H1 (cell line): ENCODE measurements around the gene PALD1. TPM values are rescaled to one million over a fixed set of nuclear protein-coding genes. Genes with fewer than 3 reads are reported as not detected.

Experiments used
- CTCF ChIA-PET: fragments of 300-600 bp; sonication (Branson Sonifier 250); formaldehyde crosslinking; loops from one replicate; lab custom pipeline; 2021; ENCODE audit not compliant: partially characterized antibody; lab: Charles Lee
- POLR2A ChIA-PET: fragments of 300-600 bp; sonication (Branson Sonifier 250); formaldehyde crosslinking; loops from one replicate; lab custom pipeline; 2021; ENCODE audit warnings: inconsistent platforms; ENCODE audit not compliant: partially characterized antibody; lab: Charles Lee
- DNase-seq, 2 experiments: peaks; one replicate each; pipeline versions ENCODE4 v3.0.0 to v3.0.0-alpha.2; 2010 to 2022; ENCODE audit warnings: low spot score in 2 of 2, low read depth in 1 of 2, mixed read lengths in 1 of 2
- FAIRE-seq: peaks from 2 replicates; lab custom pipeline; 2011; peaks lifted over from hg19 to GRCh38; lab: Jason Lieb, UNC
- H2AFZ ChIP-seq: 2 replicates; pipeline ENCODE4 v1.8.1; 2012; ENCODE audit warnings: low read length, inconsistent platforms
- H2AK5ac ChIP-seq: 2 replicates; pipeline ENCODE4 v1.6.1; 2013; ENCODE audit warnings: low read depth, low read length
- H2BK120ac ChIP-seq: replicated peaks from 2 replicates; pipeline ENCODE3; 2013; ENCODE audit warnings: low read depth, low read length, inconsistent platforms
- H2BK12ac ChIP-seq: 2 replicates; pipeline ENCODE4 v1.6.1; 2013; ENCODE audit warnings: low read depth, low read length
- H2BK15ac ChIP-seq: 2 replicates; pipeline ENCODE4 v1.6.1; 2013; ENCODE audit warnings: low read length
- H2BK20ac ChIP-seq: 2 replicates; pipeline ENCODE4 v1.6.1; 2013; ENCODE audit warnings: low read length
- H2BK5ac ChIP-seq: 2 replicates; pipeline ENCODE4 v1.6.1; 2013; ENCODE audit warnings: low read depth, low read length
- H3K14ac ChIP-seq: 2 replicates; pipeline ENCODE4 v1.6.1; 2013; ENCODE audit warnings: inconsistent platforms; ENCODE audit not compliant: insufficient read length
- H3K18ac ChIP-seq: 2 replicates; pipeline ENCODE4 v1.6.1; 2013; ENCODE audit warnings: low read length; ENCODE audit errors: extremely low read depth
- H3K23ac ChIP-seq: 2 replicates; pipeline ENCODE4 v1.6.1; 2013; ENCODE audit warnings: inconsistent platforms; ENCODE audit not compliant: insufficient read length
- H3K23me2 ChIP-seq: 2 replicates; pipeline ENCODE4 v1.6.1; 2013; ENCODE audit warnings: low read depth, low read length
- H3K27ac ChIP-seq: 2 replicates; pipeline ENCODE4 v1.6.1; 2011; ENCODE audit warnings: low read depth, low read length, inconsistent platforms
- H3K27me3 ChIP-seq, 4 experiments: replicated peaks in 1 of 4; 1 replicate in 1 of 4; 2 replicates in 3 of 4; pipeline versions ENCODE4 v1.6.1 to v1.8.1; 2011 to 2013; ENCODE audit warnings: low read length in 3 of 4, mild to moderate bottlenecking in 3 of 4, inconsistent platforms in 2 of 4, mixed read lengths in 2 of 4, moderate library complexity in 1 of 4; ENCODE audit not compliant: control insufficient read depth in 3 of 4, insufficient read depth in 3 of 4; ENCODE audit errors: extremely low read depth in 1 of 4
- H3K36me3 ChIP-seq, 4 experiments: 2 replicates each; pipeline versions ENCODE4 v1.6.1 to v1.8.1; 2011 to 2013; ENCODE audit warnings: mild to moderate bottlenecking in 4 of 4, low read length in 3 of 4, moderate library complexity in 2 of 4, control low read depth in 1 of 4, inconsistent platforms in 1 of 4; ENCODE audit not compliant: insufficient read depth in 4 of 4, control insufficient read depth in 2 of 4
- H3K4ac ChIP-seq: replicated peaks from 2 replicates; pipeline ENCODE3; 2013; ENCODE audit warnings: low read length, low read depth, mixed read lengths, inconsistent platforms; ENCODE audit not compliant: insufficient read length
- H3K4me1 ChIP-seq, 4 experiments: replicated peaks in 1 of 4; 1 replicate in 1 of 4; 2 replicates in 3 of 4; pipeline versions ENCODE4 v1.6.1 to v1.8.1; 2011 to 2013; ENCODE audit warnings: low read length in 3 of 4, inconsistent platforms in 2 of 4, mixed read lengths in 1 of 4; ENCODE audit not compliant: insufficient read depth in 4 of 4, control insufficient read depth in 3 of 4
- H3K4me2 ChIP-seq, 2 experiments: 2 replicates each; pipeline versions ENCODE4 v1.6.1 to v1.8.1; 2011 to 2013; ENCODE audit warnings: low read depth in 2 of 2, low read length in 2 of 2, control low read depth in 1 of 2, inconsistent platforms in 1 of 2, mild to moderate bottlenecking in 1 of 2; ENCODE audit not compliant: insufficient read depth in 1 of 2
- H3K4me3 ChIP-seq, 4 experiments: fragments of 200-600, 300-600 bp in 1 of 4; sonication (generic), shearing (Covaris generic), sonication (Bioruptor Twin) in 1 of 4; 2 replicates each; pipeline versions ENCODE4 v1.5.1 to v1.8.1; 2011 to 2016; ENCODE audit warnings: low read length in 4 of 4, low read depth in 3 of 4, control low read depth in 2 of 4, inconsistent platforms in 2 of 4, mild to moderate bottlenecking in 2 of 4, mixed read lengths in 1 of 4, moderate library complexity in 1 of 4; ENCODE audit not compliant: insufficient read depth in 2 of 4; ENCODE audit errors: extremely low read depth in 1 of 4
- H3K56ac ChIP-seq: replicated peaks from 2 replicates; pipeline ENCODE3; 2013; ENCODE audit warnings: low read depth, mild to moderate bottlenecking, mixed read lengths, low read length, inconsistent platforms; ENCODE audit not compliant: insufficient read length
- H3K79me1 ChIP-seq: 2 replicates; pipeline ENCODE4 v1.6.1; 2013; ENCODE audit warnings: low read depth, low read length, control low read depth
- H3K79me2 ChIP-seq, 2 experiments: 2 replicates each; pipeline versions ENCODE4 v1.6.1 to v1.8.1; 2012 to 2013; ENCODE audit warnings: low read length in 2 of 2, mild to moderate bottlenecking in 2 of 2, inconsistent platforms in 1 of 2; ENCODE audit not compliant: insufficient read depth in 2 of 2, control insufficient read depth in 1 of 2
- H3K9ac ChIP-seq, 4 experiments: replicated peaks in 1 of 4; 1 replicate in 1 of 4; 2 replicates in 3 of 4; pipeline versions ENCODE4 v1.6.1 to v1.8.1; 2011 to 2013; ENCODE audit warnings: low read depth in 3 of 4, low read length in 3 of 4, control low read depth in 2 of 4, mild to moderate bottlenecking in 2 of 4, moderate library complexity in 2 of 4, inconsistent platforms in 1 of 4; ENCODE audit errors: extremely low read depth in 1 of 4
- H3K9me3 ChIP-seq, 2 experiments: 2 replicates each; pipeline versions ENCODE4 v1.6.1 to v1.8.1; 2012 to 2013; ENCODE audit warnings: mild to moderate bottlenecking in 2 of 2, moderate library complexity in 2 of 2, control low read depth in 1 of 2, inconsistent platforms in 1 of 2, low read depth in 1 of 2, low read length in 1 of 2, mixed read lengths in 1 of 2; ENCODE audit not compliant: insufficient read depth in 2 of 2
- H4K20me1 ChIP-seq, 2 experiments: replicated peaks in 1 of 2; 2 replicates each; pipeline versions ENCODE3 to v1.8.1; 2011 to 2013; ENCODE audit warnings: inconsistent platforms in 2 of 2, low read length in 2 of 2, mild to moderate bottlenecking in 1 of 2; ENCODE audit not compliant: insufficient read depth in 2 of 2, control insufficient read depth in 1 of 2
- H4K5ac ChIP-seq: 2 replicates; pipeline ENCODE4 v1.6.1; 2013; ENCODE audit warnings: low read length, low read depth, mixed read lengths, inconsistent platforms; ENCODE audit not compliant: insufficient read length
- H4K8ac ChIP-seq: 2 replicates; pipeline ENCODE4 v1.8.0; 2013; ENCODE audit warnings: mild to moderate bottlenecking, moderate library complexity, low read length, inconsistent platforms; ENCODE audit not compliant: insufficient read depth; ENCODE audit errors: extremely low read depth
- H4K91ac ChIP-seq: replicated peaks from 2 replicates; pipeline ENCODE3; 2013; ENCODE audit warnings: low read length, mixed read lengths, inconsistent platforms; ENCODE audit not compliant: insufficient read length
- EGR1 ChIP-seq: IDR thresholded peaks from 2 replicates; pipeline ENCODE4 v1.6.1; 2011; ENCODE audit warnings: low read depth, low read length, borderline replicate concordance
- PHF8 ChIP-seq: fragments of 200-600 bp; sonication (generic); conservative IDR thresholded peaks from 2 replicates; pipeline ENCODE4 v1.7.1; 2012; ENCODE audit warnings: low read depth, mild to moderate bottlenecking, inconsistent platforms, low read length, moderate library complexity
- RNF2 ChIP-seq: fragments of 200-900, 300-1000 bp; sonication (generic); IDR thresholded peaks from 2 replicates; pipeline ENCODE4 v1.7.1; 2016; ENCODE audit warnings: borderline replicate concordance, low read depth, mild to moderate bottlenecking, antibody characterized with exemption, low read length; ENCODE audit not compliant: poor library complexity, severe bottlenecking; ENCODE audit errors: missing control alignments
- SP2 ChIP-seq: IDR thresholded peaks from 2 replicates; pipeline ENCODE4 v1.6.1; 2012; ENCODE audit warnings: mild to moderate bottlenecking, low read length, inconsistent platforms
- WGBS, 2 experiments: shearing (Covaris generic) in 1 of 2; methylation state at CpG; one replicate each; pipeline versions ENCODE4 v1.1.6 to v1.1.7; 2013 to 2015; ENCODE audit warnings: low lambda C conversion rate in 2 of 2, mixed read lengths in 2 of 2, inconsistent platforms in 1 of 2, low coverage in 1 of 2, missing lambda C conversion rate in 1 of 2; ENCODE audit not compliant: insufficient replicate concordance in 2 of 2, insufficient coverage in 1 of 2, insufficient read length in 1 of 2; ENCODE audit errors: extremely low coverage in 1 of 2, missing lambda C conversion rate in 1 of 2; 5-methylcytosine and 5-hydroxymethylcytosine counted together
- polyA plus RNA-seq, 7 experiments: library from polyadenylated mRNA; depleted of rRNA in 3 of 7; stranded (reverse) in 5 of 7; unstranded in 2 of 7; fragments of >200 nt in 5 of 7; fragments of 200-250 nt in 2 of 7; gene quantifications; 1 replicate in 5 of 7; 2 replicates in 1 of 7; 4 replicates in 1 of 7; pipeline versions ENCODE4 v1.2.1 to v1.2.3, GENCODE V29; 2011 to 2013; ENCODE audit warnings: missing spikeins in 2 of 7, mixed read lengths in 2 of 7
- total RNA-seq: library from RNA; stranded (reverse); fragmentation: NEBNext Ultra II Directional; extraction: Animal tissue kit (Norgen Biotek cat#: 25700); gene quantifications from 2 replicates; pipeline ENCODE4 v1.2.1, GENCODE V29; 2021

PALD1 gene
- total and polyA plus RNA-seq, 2 of the 8 experiments (the other 6 are each of a cell fraction or from before 2014, with no cell fraction given), result 13.3 to 32.8 TPM

- Histone ChIP-seq H2BK5ac (no peak overlapping the region), H3K14ac (no peak overlapping the region), H2BK120ac (no peak overlapping the region), H2BK12ac (peak overlapping the region; percentile 68; the same call in 1 of the 2 replicates), H4K20me1 (peaks cover 0 to 8% of the 10 kb centered on the region in 2 experiments), H3K4ac (no peak overlapping the region), H3K9me3 (no peaks in the 10 kb centered on the region), H2AK5ac (peak overlapping the region; percentile 7), H3K27ac (no peak overlapping the region), H4K8ac (no peak overlapping the region), H3K27me3 (no peaks in the 10 kb centered on the region), H3K23me2 (no peaks in the 10 kb centered on the region; the same call in 1 of the 2 replicates), H3K4me3 (no peak overlapping the region), H3K56ac (no peak overlapping the region), H2BK20ac (peak overlapping the region; percentile 80; the same call in 1 of the 2 replicates), H3K79me1 (peaks cover 3% of the 10 kb centered on the region), H2AFZ (no peak overlapping the region), H3K4me2 (no peak overlapping the region), H3K18ac (no peak overlapping the region; the same call in 1 of the 2 replicates), H3K36me3 (no peaks in the 10 kb centered on the region), H2BK15ac (peak overlapping the region; percentile 81), H4K5ac (no peak overlapping the region)
- 90% methylated on average over 4 of the region's 4 CpGs; no CpG with 5 or more reads in 1 of the 2 experiments for WGBS, 2 experiments
- POLR2A ChIA-PET, result interaction anchor here (1.2 to 1.7 kb wide), 4 partner anchors 7 to 135 kb away, joined by 3 to 6 read pairs (median 3); no protein-coding TSS in a partner anchor
- CTCF ChIA-PET, result interaction anchor here (0.7 to 2.3 kb wide), 15 partner anchors 9 to 985 kb away, joined by 3 to 14 read pairs (median 4); partner anchors contain the start of gene PALD1
- DNase-seq, result no peak
- no peak for TF ChIP-seq SP2
- no peak for TF ChIP-seq EGR1
- TF ChIP-seq RNF2, result no peak
- TF ChIP-seq PHF8, result no peak
- TF ChIP-seq, all 59 proteins: peak for 0
- no peak overlapping the region for H3K23ac ChIP-seq
- H3K4me1 ChIP-seq, result peaks cover 0 to 13% (median 4%) of the 10 kb centered on the region in 4 experiments; a peak in 6 of 7 replicates
- H3K79me2 ChIP-seq, result peaks cover 0 to 24% of the 10 kb centered on the region in 2 experiments; a peak in 2 of 4 replicates
- H3K9ac ChIP-seq, result no peak overlapping the region
- no peak for FAIRE-seq
- no peak overlapping the region for H4K91ac ChIP-seq
Measured at GRCh38 chr10:70499836-70500167, 21.2 kb downstream of the PALD1 start.
